ENCODE results near the gene UCHL5.

UCHL5 gene

DNA sequence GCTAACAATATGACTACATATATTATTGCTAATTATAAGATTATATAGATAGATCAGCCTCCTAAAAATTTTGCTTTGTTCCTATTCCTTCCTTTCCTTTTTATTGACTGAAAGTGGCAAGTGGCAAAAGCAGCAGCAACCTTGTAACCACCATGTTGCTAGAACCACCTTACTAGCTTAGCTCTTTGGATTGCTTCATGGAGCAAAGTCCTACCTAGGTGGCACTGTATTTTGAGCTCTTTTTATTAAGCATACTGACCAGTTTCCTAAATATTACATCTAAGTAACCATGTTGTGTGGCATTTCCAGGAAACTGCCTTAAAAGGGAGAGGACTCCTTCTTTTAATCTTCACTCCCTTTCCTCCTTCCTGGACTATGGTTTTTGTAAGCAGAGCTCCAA lies 90.8 kb downstream of the UCHL5 start:
- Histone ChIP-seq H2BK5ac (ENCODE audit: low read length) (no peak overlapping the region), H4K5ac (ENCODE audit: low read length) (no peak overlapping the region), H2BK120ac (ENCODE audit: low read depth, low read length) (no peak overlapping the region), H3K18ac (ENCODE audit: low read length) (no peak overlapping the region), H3K56ac (ENCODE audit: low read length) (no peak overlapping the region), H3K4me3 (ENCODE audit: low read length) (no peak overlapping the region), H4K8ac (ENCODE audit: low read depth, low read length) (no peak overlapping the region), H3K23ac (ENCODE audit: low read length) (no peak overlapping the region), H3K4me2 (ENCODE audit: low read length) (no peak overlapping the region), H3K27ac (ENCODE audit: low read depth, low read length) (no peak overlapping the region), H2AK5ac (ENCODE audit: low read length) (no peak overlapping the region), H3K27me3 (ENCODE audit: insufficient read depth, low read length, poor library complexity) (no peaks in the 10 kb centered on the region), H2BK15ac (replicated peaks; ENCODE audit: low read depth) (no peak overlapping the region), H3K79me1 (ENCODE audit: low read length) (no peaks in the 10 kb centered on the region), H3K79me2 (ENCODE audit: control insufficient read depth, insufficient read depth, low read length) (no peaks in the 10 kb centered on the region), H3K4me1 (ENCODE audit: control insufficient read depth, low read depth, low read length) (no peaks in the 10 kb centered on the region), H3K36me3 (ENCODE audit: control insufficient read depth, insufficient read depth, low read length) (no peaks in the 10 kb centered on the region), H3K4ac (ENCODE audit: low read depth, low read length) (no peak overlapping the region), H3K9ac (ENCODE audit: low read length) (no peak overlapping the region)
- DNase-seq: no peak

DNA sequence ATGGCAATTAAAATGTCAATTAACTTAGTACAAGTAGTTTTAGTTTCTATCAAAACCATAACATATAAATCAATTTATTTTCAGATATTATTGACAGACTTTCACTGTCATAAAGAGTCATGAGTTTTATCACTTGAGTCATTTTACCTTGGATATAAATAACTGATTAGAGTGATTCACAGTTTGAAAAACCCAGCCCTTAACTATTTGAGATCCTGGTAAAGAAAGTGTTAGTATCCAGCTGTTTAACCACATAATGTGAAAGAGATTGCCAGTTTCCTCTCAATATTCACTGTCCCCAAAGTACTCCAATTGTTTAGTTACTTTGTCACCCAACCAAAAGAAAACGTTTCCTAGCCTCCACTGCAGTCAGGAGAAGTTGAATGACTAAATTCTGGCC lies 91.3 kb downstream of the UCHL5 start:
- no peak overlapping the region for H3K4me2 ChIP-seq (ENCODE audit: low read length)
- H4K5ac ChIP-seq (ENCODE audit: low read length): no peak overlapping the region
- no peak overlapping the region for H2BK5ac ChIP-seq (ENCODE audit: low read length)
- H3K79me2 ChIP-seq (ENCODE audit: control insufficient read depth, insufficient read depth, low read length): no peaks in the 10 kb centered on the region
- no peak overlapping the region for H3K4ac ChIP-seq (ENCODE audit: low read depth, low read length)
- no peak overlapping the region for H3K23ac ChIP-seq (ENCODE audit: low read length)
- no peaks in the 10 kb centered on the region for H3K4me1 ChIP-seq (ENCODE audit: control insufficient read depth, low read depth, low read length)
- no peak overlapping the region for H2BK120ac ChIP-seq (ENCODE audit: low read depth, low read length)
- no CpG with 5 or more reads among the region's 1 CpG for WGBS (ENCODE audit: extremely low coverage, insufficient coverage, low lambda C conversion rate)
- H3K4me3 ChIP-seq (ENCODE audit: low read length): no peak overlapping the region
- H2BK15ac ChIP-seq (replicated peaks; ENCODE audit: low read depth): no peak overlapping the region
- H3K79me1 ChIP-seq (ENCODE audit: low read length): no peaks in the 10 kb centered on the region
- H4K8ac ChIP-seq (ENCODE audit: low read depth, low read length): no peak overlapping the region
- no peak overlapping the region for H2AK5ac ChIP-seq (ENCODE audit: low read length)
- no peak overlapping the region for H3K9ac ChIP-seq (ENCODE audit: low read length)
- H3K27ac ChIP-seq (ENCODE audit: low read depth, low read length): no peak overlapping the region
- H3K27me3 ChIP-seq (ENCODE audit: insufficient read depth, low read length, poor library complexity): no peaks in the 10 kb centered on the region
- peak; percentile 21 for DNase-seq
- no peaks in the 10 kb centered on the region for H3K36me3 ChIP-seq (ENCODE audit: control insufficient read depth, insufficient read depth, low read length)
- H3K56ac ChIP-seq (ENCODE audit: low read length): no peak overlapping the region
- H3K18ac ChIP-seq (ENCODE audit: low read length): no peak overlapping the region

- Histone ChIP-seq H3K4me2 (ENCODE audit: low read length) (no peak overlapping the region), H2BK15ac (replicated peaks; ENCODE audit: low read depth) (no peak overlapping the region), H2BK5ac (ENCODE audit: low read length) (no peak overlapping the region), H3K79me2 (ENCODE audit: control insufficient read depth, insufficient read depth, low read length) (no peaks in the 10 kb centered on the region), H3K36me3 (ENCODE audit: control insufficient read depth, insufficient read depth, low read length) (no peaks in the 10 kb centered on the region), H3K18ac (ENCODE audit: low read length) (no peak overlapping the region), H3K27ac (ENCODE audit: low read depth, low read length) (no peak overlapping the region), H2AK5ac (ENCODE audit: low read length) (no peak overlapping the region), H3K9ac (ENCODE audit: low read length) (no peak overlapping the region), H3K56ac (ENCODE audit: low read length) (no peak overlapping the region), H3K4me3 (ENCODE audit: low read length) (no peak overlapping the region), H4K8ac (ENCODE audit: low read depth, low read length) (no peak overlapping the region), H4K5ac (ENCODE audit: low read length) (no peak overlapping the region), H3K79me1 (ENCODE audit: low read length) (no peaks in the 10 kb centered on the region), H2BK120ac (ENCODE audit: low read depth, low read length) (no peak overlapping the region), H3K27me3 (ENCODE audit: insufficient read depth, low read length, poor library complexity) (no peaks in the 10 kb centered on the region), H3K4me1 (ENCODE audit: control insufficient read depth, low read depth, low read length) (no peaks in the 10 kb centered on the region), H3K4ac (ENCODE audit: low read depth, low read length) (no peak overlapping the region), H3K23ac (ENCODE audit: low read length) (no peak overlapping the region)
- WGBS (ENCODE audit: extremely low coverage, insufficient coverage, low lambda C conversion rate): no CpG with 5 or more reads among the region's 2 CpGs
- no peak for DNase-seq
Measured at GRCh38 chr1:192967211-192967877, 91.8 kb downstream of the UCHL5 start.

DNA sequence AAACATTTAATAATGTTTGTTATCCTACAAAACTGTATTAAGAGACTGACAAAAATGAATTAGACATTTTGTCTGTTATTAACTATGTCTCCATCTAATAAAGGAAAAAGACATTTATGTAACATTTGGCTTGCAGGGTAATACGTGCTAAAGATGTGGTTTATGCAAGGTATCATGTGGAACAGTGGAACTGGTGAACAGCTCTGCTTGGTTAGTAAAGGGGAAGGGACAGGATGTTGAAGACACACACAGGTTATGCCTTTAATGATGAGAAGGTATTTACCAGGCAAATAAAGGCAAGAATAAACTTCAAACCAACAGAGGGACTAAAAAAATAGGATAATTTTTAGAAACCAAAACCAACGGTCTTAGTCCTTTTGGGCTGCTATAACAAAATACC lies 93.1 kb downstream of the UCHL5 start:
- H3K23ac ChIP-seq (ENCODE audit: low read length): no peak overlapping the region
- no peak overlapping the region for H3K18ac ChIP-seq (ENCODE audit: low read length)
- H3K4me1 ChIP-seq (ENCODE audit: control insufficient read depth, low read depth, low read length): no peaks in the 10 kb centered on the region
- H3K36me3 ChIP-seq (ENCODE audit: control insufficient read depth, insufficient read depth, low read length): no peaks in the 10 kb centered on the region
- no peaks in the 10 kb centered on the region for H3K79me1 ChIP-seq (ENCODE audit: low read length)
- H4K8ac ChIP-seq (ENCODE audit: low read depth, low read length): no peak overlapping the region
- H3K56ac ChIP-seq (ENCODE audit: low read length): no peak overlapping the region
- DNase-seq: no peak
- no peak overlapping the region for H2BK15ac ChIP-seq (replicated peaks; ENCODE audit: low read depth)
- H3K4me3 ChIP-seq (ENCODE audit: low read length): no peak overlapping the region
- H3K4me2 ChIP-seq (ENCODE audit: low read length): no peak overlapping the region
- no peak overlapping the region for H3K4ac ChIP-seq (ENCODE audit: low read depth, low read length)
- H2BK120ac ChIP-seq (ENCODE audit: low read depth, low read length): no peak overlapping the region
- no peaks in the 10 kb centered on the region for H3K27me3 ChIP-seq (ENCODE audit: insufficient read depth, low read length, poor library complexity)
- H3K9ac ChIP-seq (ENCODE audit: low read length): no peak overlapping the region
- no peak overlapping the region for H2AK5ac ChIP-seq (ENCODE audit: low read length)
- no peaks in the 10 kb centered on the region for H3K79me2 ChIP-seq (ENCODE audit: control insufficient read depth, insufficient read depth, low read length)
- no peak overlapping the region for H4K5ac ChIP-seq (ENCODE audit: low read length)
- no peak overlapping the region for H2BK5ac ChIP-seq (ENCODE audit: low read length)
- H3K27ac ChIP-seq (ENCODE audit: low read depth, low read length): no peak overlapping the region
- no CpG with 5 or more reads among the region's 2 CpGs for WGBS (ENCODE audit: extremely low coverage, insufficient coverage, low lambda C conversion rate)

- WGBS (ENCODE audit: extremely low coverage, insufficient coverage, low lambda C conversion rate): no CpG with 5 or more reads among the region's 2 CpGs
Measured at GRCh38 chr1:192962901-192963300, 96.3 kb downstream of the UCHL5 start.

More at GRCh38 chr1:192962901-192963300, 96.3 kb downstream of the UCHL5 start:
- Histone ChIP-seq H3K27me3 (ENCODE audit: insufficient read depth, low read length, poor library complexity) (no peaks in the 10 kb centered on the region), H3K23ac (ENCODE audit: low read length) (no peak overlapping the region), H2BK15ac (replicated peaks; ENCODE audit: low read depth) (no peak overlapping the region), H3K4ac (ENCODE audit: low read depth, low read length) (no peak overlapping the region), H2BK120ac (ENCODE audit: low read depth, low read length) (no peak overlapping the region), H3K79me2 (ENCODE audit: control insufficient read depth, insufficient read depth, low read length) (no peaks in the 10 kb centered on the region), H3K79me1 (ENCODE audit: low read length) (no peaks in the 10 kb centered on the region), H3K36me3 (ENCODE audit: control insufficient read depth, insufficient read depth, low read length) (no peaks in the 10 kb centered on the region), H4K5ac (ENCODE audit: low read length) (no peak overlapping the region), H2AK5ac (ENCODE audit: low read length) (no peak overlapping the region), H3K27ac (ENCODE audit: low read depth, low read length) (no peak overlapping the region), H3K4me1 (ENCODE audit: control insufficient read depth, low read depth, low read length) (no peaks in the 10 kb centered on the region), H3K4me3 (ENCODE audit: low read length) (no peak overlapping the region), H3K9ac (ENCODE audit: low read length) (no peak overlapping the region), H4K8ac (ENCODE audit: low read depth, low read length) (no peak overlapping the region), H3K18ac (ENCODE audit: low read length) (no peak overlapping the region), H3K56ac (ENCODE audit: low read length) (no peak overlapping the region), H2BK5ac (ENCODE audit: low read length) (no peak overlapping the region), H3K4me2 (ENCODE audit: low read length) (no peak overlapping the region)
- no peak for DNase-seq

All from mesendoderm (in vitro differentiated cells).